PC-3 (cell line): ENCODE results near the gene BTNL3.

Experiments used
- CTCF ChIP-seq: fragments of 300-600 bp; sonication (generic); conservative IDR thresholded peaks from 2 replicates; pipeline ENCODE4 v1.5.1; 2017; ENCODE audit warnings: antibody characterized with exemption, low read depth, mild to moderate bottlenecking, low read length
- EZH2 ChIP-seq: fragments of 300-600 bp; sonication (generic); IDR thresholded peaks from one replicate; pipeline ENCODE4 v1.6.1; 2017; ENCODE audit warnings: antibody characterized with exemption, mild to moderate bottlenecking, low read length; ENCODE audit not compliant: unreplicated experiment
- EZH2phosphoT487 ChIP-seq: fragments of 300-600 bp; sonication (generic); IDR thresholded peaks from 2 replicates; pipeline ENCODE4 v1.6.1; 2018; ENCODE audit warnings: mild to moderate bottlenecking, antibody characterized with exemption, low read length, borderline replicate concordance

- TF ChIP-seq CTCF (no peak), EZH2 (no peak), EZH2phosphoT487 (no peak)
Observed at GRCh38 chr5:181042722-181043121, 54.1 kb downstream of the BTNL3 start.
